HCT116 (cell line): Measurements from ENCODE around the gene SH3PXD2A. TPM values are rescaled to one million over a fixed set of nuclear protein-coding genes. Genes with fewer than 3 reads are reported as not detected.

ENCODE experiments used
- ATAC-seq: fragments of 200-7000 bp; cut with Tn5 transposase; 2 replicates; pipeline ENCODE4 v1.9.1; 2020; ENCODE audit warnings: mild to moderate bottlenecking, moderate library complexity
- BruUV-seq: library from RNA; stranded (reverse); fragments of 400-500 nt; replicated peaks from 2 replicates; lab custom pipeline; 2021; lab: Mats Ljungman, UMichigan
- CTCF ChIA-PET: fragments of 300-600 bp; sonication (Branson Sonifier 250); formaldehyde crosslinking; loops from one replicate; lab custom pipeline; 2021; ENCODE audit warnings: antibody characterized with exemption; lab: Charles Lee
- POLR2A ChIA-PET: fragments of 300-600, 350-600 bp; sonication (Branson Sonifier 250); formaldehyde crosslinking; loops from one replicate; lab custom pipeline; 2021; ENCODE audit warnings: antibody characterized with exemption; lab: Charles Lee
- RAD21 ChIA-PET, 2 experiments: fragments of 300-600 bp; sonication (Branson Sonifier 250); formaldehyde crosslinking; loops; one replicate each; lab custom pipeline; 2023; ENCODE audit warnings: low total read pairs in 2 of 2; ENCODE audit not compliant: uncharacterized antibody in 2 of 2, unreplicated experiment in 2 of 2, low non-redundant PET in 1 of 2; lab: Charles Lee
- DNase-seq: peaks from one replicate; pipeline ENCODE4 v3.0.0-alpha.2; 2010; ENCODE audit warnings: low read depth, low spot score
- H2AFZ ChIP-seq: fragments of 200-600 bp; shearing (Covaris generic), sonication (generic); 2 replicates; pipeline ENCODE4 v1.6.1; 2017; ENCODE audit warnings: low read depth, mixed run types, mixed read lengths, antibody characterized with exemption, low read length; ENCODE audit not compliant: poor library complexity, severe bottlenecking
- H3K27ac ChIP-seq: 2 replicates; pipeline ENCODE4 v1.5.1; 2012; ENCODE audit warnings: low read depth, low read length
- H3K27me3 ChIP-seq: fragments of 200-600 bp; sonication (generic); 2 replicates; pipeline ENCODE4 v1.6.1; 2016; ENCODE audit warnings: mixed run types, low read length, mixed read lengths; ENCODE audit not compliant: insufficient read depth
- H3K36me3 ChIP-seq, 2 experiments: fragments of 200-500 bp in 1 of 2; fragments of 200-600 bp in 1 of 2; sonication (Bioruptor generic) in 1 of 2; sonication (generic) in 1 of 2; 2 replicates each; pipeline versions ENCODE4 v1.5.1 to v1.6.1; 2014 to 2016; ENCODE audit warnings: low read length in 2 of 2, inconsistent platforms in 1 of 2, mixed read lengths in 1 of 2, mixed run types in 1 of 2; ENCODE audit not compliant: insufficient read depth in 2 of 2, control insufficient read depth in 1 of 2
- H3K4me1 ChIP-seq, 2 experiments: fragments of 200-600 bp in 1 of 2; sonication (generic) in 1 of 2; 2 replicates each; pipeline versions ENCODE4 v1.5.1 to v1.6.1; 2012 to 2017; ENCODE audit warnings: low read length in 2 of 2, inconsistent platforms in 1 of 2, mild to moderate bottlenecking in 1 of 2, mixed read lengths in 1 of 2, mixed run types in 1 of 2, moderate library complexity in 1 of 2; ENCODE audit not compliant: insufficient read depth in 2 of 2, control insufficient read depth in 1 of 2
- H3K4me2 ChIP-seq: fragments of 200-600 bp; sonication (generic); 2 replicates; pipeline ENCODE4 v1.6.1; 2017; ENCODE audit warnings: mixed run types, low read length, mixed read lengths
- H3K4me3 ChIP-seq, 2 experiments: fragments of 200-600 bp in 1 of 2; sonication (generic) in 1 of 2; replicated peaks in 1 of 2; 2 replicates each; pipeline ENCODE4 v1.5.1; 2011 to 2016; ENCODE audit warnings: low read length in 2 of 2, control low read depth in 1 of 2, low read depth in 1 of 2, mild to moderate bottlenecking in 1 of 2, mixed read lengths in 1 of 2, mixed run types in 1 of 2
- H3K79me2 ChIP-seq: fragments of 200-600 bp; sonication (generic); 2 replicates; pipeline ENCODE4 v1.6.1; 2017; ENCODE audit warnings: mild to moderate bottlenecking, mixed run types, low read length, moderate library complexity, mixed read lengths; ENCODE audit not compliant: insufficient read depth
- H3K9ac ChIP-seq: fragments of 200-600 bp; sonication (generic); 2 replicates; pipeline ENCODE4 v1.6.1; 2016; ENCODE audit warnings: low read length, mixed read lengths
- H3K9me2 ChIP-seq: fragments of 200-600 bp; sonication (generic), shearing (Covaris generic); 2 replicates; pipeline ENCODE4 v1.6.1; 2017; ENCODE audit warnings: mixed run types, mild to moderate bottlenecking, moderate library complexity; ENCODE audit not compliant: insufficient read depth
- H3K9me3 ChIP-seq, 2 experiments: fragments of 200-500 bp in 1 of 2; fragments of 200-600 bp in 1 of 2; sonication (Bioruptor generic) in 1 of 2; sonication (generic) in 1 of 2; 2 replicates each; pipeline ENCODE4 v1.6.1; 2014 to 2017; ENCODE audit warnings: low read length in 2 of 2, mixed read lengths in 2 of 2, inconsistent platforms in 1 of 2, low read depth in 1 of 2, mild to moderate bottlenecking in 1 of 2, mixed run types in 1 of 2, moderate library complexity in 1 of 2; ENCODE audit not compliant: control insufficient read depth in 1 of 2, insufficient read depth in 1 of 2
- H4K20me1 ChIP-seq: fragments of 200-600 bp; sonication (generic), shearing (Covaris generic); 2 replicates; pipeline ENCODE4 v1.6.1; 2017; ENCODE audit warnings: mixed run types, mild to moderate bottlenecking, moderate library complexity; ENCODE audit not compliant: insufficient read depth
- CBX3 ChIP-seq: IDR thresholded peaks from 2 replicates; pipeline ENCODE4 v1.6.1; 2012; ENCODE audit warnings: low read depth
- EGR1 ChIP-seq: IDR thresholded peaks from 2 replicates; pipeline ENCODE4 v1.6.1; 2012; ENCODE audit warnings: low read depth
- ELF1 ChIP-seq: IDR thresholded peaks from 2 replicates; pipeline ENCODE4 v1.6.1; 2012; ENCODE audit warnings: low read depth, borderline replicate concordance
- EZH2phosphoT487 ChIP-seq: fragments of 200-600 bp; IDR thresholded peaks from 2 replicates; pipeline ENCODE4 v1.6.1; 2018; ENCODE audit warnings: antibody characterized with exemption, borderline replicate concordance
- JUND ChIP-seq: IDR thresholded peaks from 2 replicates; pipeline ENCODE4 v1.6.1; 2012
- SIN3A ChIP-seq: IDR thresholded peaks from 2 replicates; pipeline ENCODE4 v1.6.1; 2012; ENCODE audit warnings: low read depth
- SRF ChIP-seq: IDR thresholded peaks from 2 replicates; pipeline ENCODE4 v1.6.1; 2012; ENCODE audit warnings: low read depth
- YY1 ChIP-seq: IDR thresholded peaks from 2 replicates; pipeline ENCODE4 v1.6.1; 2011; ENCODE audit warnings: low read length, low read depth, moderate library complexity, mild to moderate bottlenecking; ENCODE audit not compliant: insufficient replicate concordance; ENCODE audit errors: extremely low read depth
- intact Hi-C: fragments of 100-400 bp; cut with micrococcal nuclease; formaldehyde crosslinking; loops from 2 replicates; pipeline ENCODE4 v1.10.0; 2022
- total RNA-seq: library from RNA; stranded (reverse); gene quantifications from one replicate; pipeline ENCODE4 v1.2.1, GENCODE V29; 2021; ENCODE audit not compliant: unreplicated experiment
- TF ChIP-seq, protein P1 (sequence below): IDR thresholded peaks from 2 replicates; pipeline ENCODE4 v1.6.1; 2012; ENCODE audit warnings: low read depth
- TF ChIP-seq, protein P2 (sequence below): IDR thresholded peaks from 2 replicates; pipeline ENCODE4 v1.6.1; 2012
- TF ChIP-seq, protein P3 (sequence below), 3 experiments: fragments of 200-600 bp in 1 of 3; sonication (generic) in 1 of 3; IDR thresholded peaks in 2 of 3; conservative IDR thresholded peaks in 1 of 3; 2 replicates each; pipeline ENCODE4 v1.5.1; 2012 to 2017; ENCODE audit warnings: low read depth in 2 of 3, low read length in 2 of 3, antibody characterized with exemption in 1 of 3, borderline replicate concordance in 1 of 3, control low read depth in 1 of 3, mild to moderate bottlenecking in 1 of 3, mixed read lengths in 1 of 3, mixed run types in 1 of 3, moderate library complexity in 1 of 3; ENCODE audit not compliant: insufficient read depth in 1 of 3

Gene SH3PXD2A
- total RNA-seq, 1 experiment from 2014 or later = 8.7 TPM

DNA sequence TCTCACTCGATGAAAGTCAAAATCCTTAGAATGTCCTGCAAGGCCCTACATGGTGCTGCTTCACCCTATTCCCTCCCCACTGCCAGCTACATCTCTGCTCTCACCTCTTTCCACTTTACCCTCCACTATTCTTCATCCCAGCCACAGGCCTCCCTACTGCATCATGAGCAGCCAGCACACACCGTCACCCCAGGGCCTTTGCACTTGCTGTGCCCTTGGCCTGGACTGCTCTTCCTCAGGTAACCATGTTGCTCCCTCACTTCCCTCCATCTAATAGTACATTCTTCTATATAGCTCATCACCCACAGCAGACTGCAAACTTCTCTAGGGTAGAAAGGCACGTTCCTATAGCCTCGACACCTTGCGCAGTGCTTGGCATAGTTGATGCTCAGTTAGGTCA is 167.7 kb downstream of the SH3PXD2A start (continued):
- TF ChIP-seq, protein P1, sequence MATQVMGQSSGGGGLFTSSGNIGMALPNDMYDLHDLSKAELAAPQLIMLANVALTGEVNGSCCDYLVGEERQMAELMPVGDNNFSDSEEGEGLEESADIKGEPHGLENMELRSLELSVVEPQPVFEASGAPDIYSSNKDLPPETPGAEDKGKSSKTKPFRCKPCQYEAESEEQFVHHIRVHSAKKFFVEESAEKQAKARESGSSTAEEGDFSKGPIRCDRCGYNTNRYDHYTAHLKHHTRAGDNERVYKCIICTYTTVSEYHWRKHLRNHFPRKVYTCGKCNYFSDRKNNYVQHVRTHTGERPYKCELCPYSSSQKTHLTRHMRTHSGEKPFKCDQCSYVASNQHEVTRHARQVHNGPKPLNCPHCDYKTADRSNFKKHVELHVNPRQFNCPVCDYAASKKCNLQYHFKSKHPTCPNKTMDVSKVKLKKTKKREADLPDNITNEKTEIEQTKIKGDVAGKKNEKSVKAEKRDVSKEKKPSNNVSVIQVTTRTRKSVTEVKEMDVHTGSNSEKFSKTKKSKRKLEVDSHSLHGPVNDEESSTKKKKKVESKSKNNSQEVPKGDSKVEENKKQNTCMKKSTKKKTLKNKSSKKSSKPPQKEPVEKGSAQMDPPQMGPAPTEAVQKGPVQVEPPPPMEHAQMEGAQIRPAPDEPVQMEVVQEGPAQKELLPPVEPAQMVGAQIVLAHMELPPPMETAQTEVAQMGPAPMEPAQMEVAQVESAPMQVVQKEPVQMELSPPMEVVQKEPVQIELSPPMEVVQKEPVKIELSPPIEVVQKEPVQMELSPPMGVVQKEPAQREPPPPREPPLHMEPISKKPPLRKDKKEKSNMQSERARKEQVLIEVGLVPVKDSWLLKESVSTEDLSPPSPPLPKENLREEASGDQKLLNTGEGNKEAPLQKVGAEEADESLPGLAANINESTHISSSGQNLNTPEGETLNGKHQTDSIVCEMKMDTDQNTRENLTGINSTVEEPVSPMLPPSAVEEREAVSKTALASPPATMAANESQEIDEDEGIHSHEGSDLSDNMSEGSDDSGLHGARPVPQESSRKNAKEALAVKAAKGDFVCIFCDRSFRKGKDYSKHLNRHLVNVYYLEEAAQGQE = no peak
- TF ChIP-seq, protein P2, sequence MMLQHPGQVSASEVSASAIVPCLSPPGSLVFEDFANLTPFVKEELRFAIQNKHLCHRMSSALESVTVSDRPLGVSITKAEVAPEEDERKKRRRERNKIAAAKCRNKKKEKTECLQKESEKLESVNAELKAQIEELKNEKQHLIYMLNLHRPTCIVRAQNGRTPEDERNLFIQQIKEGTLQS = no peak
- TF ChIP-seq CBX3 (no peak), EGR1 (no peak), YY1 (no peak), EZH2phosphoT487 (no peak), JUND (no peak)

DNA sequence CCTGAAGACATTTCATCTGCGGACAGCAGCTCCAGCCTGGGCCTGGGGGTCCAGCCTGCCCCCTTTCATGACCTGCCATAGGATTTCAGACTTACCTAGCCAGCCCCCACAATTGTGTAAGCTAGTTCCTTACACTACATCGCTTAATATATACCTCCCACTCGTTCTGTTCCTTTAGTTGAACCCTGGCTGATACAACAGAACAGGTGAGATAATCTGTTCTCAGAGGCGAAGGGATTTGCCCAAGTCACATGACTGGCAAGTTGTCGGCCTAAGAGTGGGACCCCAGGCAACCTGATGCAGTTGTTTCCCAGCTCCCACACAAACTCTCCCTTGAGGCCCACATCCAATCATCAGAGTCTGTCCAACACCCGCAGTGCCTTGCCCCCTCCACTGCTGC is 168.2 kb downstream of the SH3PXD2A start:
- TF ChIP-seq, protein P3, sequence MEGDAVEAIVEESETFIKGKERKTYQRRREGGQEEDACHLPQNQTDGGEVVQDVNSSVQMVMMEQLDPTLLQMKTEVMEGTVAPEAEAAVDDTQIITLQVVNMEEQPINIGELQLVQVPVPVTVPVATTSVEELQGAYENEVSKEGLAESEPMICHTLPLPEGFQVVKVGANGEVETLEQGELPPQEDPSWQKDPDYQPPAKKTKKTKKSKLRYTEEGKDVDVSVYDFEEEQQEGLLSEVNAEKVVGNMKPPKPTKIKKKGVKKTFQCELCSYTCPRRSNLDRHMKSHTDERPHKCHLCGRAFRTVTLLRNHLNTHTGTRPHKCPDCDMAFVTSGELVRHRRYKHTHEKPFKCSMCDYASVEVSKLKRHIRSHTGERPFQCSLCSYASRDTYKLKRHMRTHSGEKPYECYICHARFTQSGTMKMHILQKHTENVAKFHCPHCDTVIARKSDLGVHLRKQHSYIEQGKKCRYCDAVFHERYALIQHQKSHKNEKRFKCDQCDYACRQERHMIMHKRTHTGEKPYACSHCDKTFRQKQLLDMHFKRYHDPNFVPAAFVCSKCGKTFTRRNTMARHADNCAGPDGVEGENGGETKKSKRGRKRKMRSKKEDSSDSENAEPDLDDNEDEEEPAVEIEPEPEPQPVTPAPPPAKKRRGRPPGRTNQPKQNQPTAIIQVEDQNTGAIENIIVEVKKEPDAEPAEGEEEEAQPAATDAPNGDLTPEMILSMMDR (IDR thresholded peaks at IDR 0.05 in 2 of 3, conservative IDR thresholded peaks at IDR 0.05 in 1 of 3; ENCODE audit: borderline replicate concordance in 1 of 3, insufficient read depth in 1 of 3, low read depth in 2 of 3, low read length in 2 of 3) = no peak
- no peak for TF ChIP-seq EZH2phosphoT487
- TF ChIP-seq ELF1 = no peak
- no peak for TF ChIP-seq SIN3A
- no peak for TF ChIP-seq SRF
- TF ChIP-seq, all 23 proteins: peak for 0
- BruUV-seq = no TSS peak
- Histone ChIP-seq H3K4me3 (no peak overlapping the region), H3K9ac (no peak overlapping the region), H3K4me2 (no peak overlapping the region), H3K79me2 (no peaks in the 10 kb centered on the region), H4K20me1 (no peaks in the 10 kb centered on the region), H3K9me3 (no peaks in the 10 kb centered on the region), H3K4me1 (peaks cover 16 to 31% of the 10 kb centered on the region in 2 experiments), H3K27me3 (no peaks in the 10 kb centered on the region), H2AFZ (no peak overlapping the region), H3K36me3 (no peaks in the 10 kb centered on the region), H3K9me2 (no peaks in the 10 kb centered on the region), H3K27ac (no peak overlapping the region)
- CTCF ChIA-PET = interaction anchor here (0.9 to 2.3 kb wide), 14 partner anchors 8 to 191 kb away, joined by 3 to 41 read pairs (median 8); no protein-coding TSS in a partner anchor
- ATAC-seq = no peak
- no peak for DNase-seq
- RAD21 ChIA-PET = no interaction called here
- POLR2A ChIA-PET = interaction anchor here (1.9 kb wide), 1 partner anchor 9 kb away, joined by 6 read pairs; no protein-coding TSS in a partner anchor
- intact Hi-C loops = loop anchor here (2.0 kb wide), 1 partner anchor 270 kb away; no protein-coding TSS in a partner anchor
